ACHN (cell line): ENCODE results near the gene CUBN.

ENCODE experiments used
- DNase-seq: peaks from one replicate; pipeline ENCODE4 v3.0.0-alpha.2; 2015
- in situ Hi-C: cut with HindIII; loops from 2 replicates; pipeline ENCODE4 v1.10.0; 2017; ENCODE audit warnings: low sequenced_read_pairs, low pct_ligation_motif_present, low pct_unique_long_range_greater_than_20kb

Gene CUBN

DNA sequence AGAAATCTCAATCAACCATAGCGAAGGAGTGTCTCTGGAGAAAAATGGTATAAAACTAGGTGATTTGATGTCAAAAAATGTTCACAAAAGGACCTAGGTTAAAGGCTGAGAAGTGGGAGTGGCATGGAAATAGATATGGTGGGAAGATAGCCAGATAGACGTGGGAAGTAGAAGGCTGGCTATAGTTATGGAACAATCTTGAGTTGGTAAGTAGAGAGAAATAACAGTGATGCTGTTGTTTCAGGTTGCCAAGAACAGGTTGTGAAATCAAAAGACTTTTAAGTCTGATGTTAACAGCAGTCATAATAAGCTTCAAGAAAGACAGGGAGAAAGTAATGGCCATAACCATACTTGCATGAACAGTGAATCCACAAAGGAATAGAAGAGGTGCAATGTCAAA is 206.3 kb downstream of the CUBN start:
- in situ Hi-C loops: no loop called here
- no peak for DNase-seq

DNA sequence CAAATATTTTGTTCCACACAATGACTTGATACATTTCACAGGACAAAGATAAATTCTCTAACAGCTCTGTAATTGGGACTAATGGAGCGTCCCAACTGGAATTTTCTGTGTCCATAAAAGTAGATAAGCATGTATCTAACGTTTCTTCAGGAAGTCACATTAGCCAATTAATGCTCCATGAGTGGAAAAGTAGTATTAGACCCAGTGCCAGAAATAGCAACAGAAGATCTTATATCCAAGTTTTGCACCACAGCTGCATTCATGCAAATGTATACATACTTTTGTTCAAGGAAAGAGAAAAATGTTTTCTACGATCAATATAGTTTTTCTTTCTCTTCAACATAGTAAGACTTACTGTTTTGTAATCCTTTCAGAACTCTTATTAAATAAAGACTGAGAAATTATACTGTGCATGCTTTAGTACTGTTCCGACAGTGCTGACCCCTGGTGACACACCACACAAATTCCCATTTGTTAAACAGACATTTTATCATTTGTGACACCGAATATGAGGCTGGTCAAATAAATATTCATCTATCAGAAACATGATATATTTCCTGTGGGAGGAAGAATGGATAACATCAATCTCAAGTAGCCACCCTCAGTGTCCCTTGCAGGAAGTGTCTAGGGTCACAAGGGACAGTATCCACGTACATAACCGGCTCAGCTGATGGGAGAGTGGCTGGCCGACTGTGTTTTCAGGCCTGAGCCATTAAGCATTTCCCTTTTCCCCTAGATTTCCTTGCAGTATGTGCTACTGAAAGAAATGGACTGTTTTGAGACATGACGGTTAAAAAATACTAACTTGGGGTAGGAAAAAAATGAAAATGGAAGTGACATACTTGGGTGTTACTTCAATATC is 210.3 kb downstream of the CUBN start:
- DNase-seq: no peak
- in situ Hi-C loops: no loop called here

DNA sequence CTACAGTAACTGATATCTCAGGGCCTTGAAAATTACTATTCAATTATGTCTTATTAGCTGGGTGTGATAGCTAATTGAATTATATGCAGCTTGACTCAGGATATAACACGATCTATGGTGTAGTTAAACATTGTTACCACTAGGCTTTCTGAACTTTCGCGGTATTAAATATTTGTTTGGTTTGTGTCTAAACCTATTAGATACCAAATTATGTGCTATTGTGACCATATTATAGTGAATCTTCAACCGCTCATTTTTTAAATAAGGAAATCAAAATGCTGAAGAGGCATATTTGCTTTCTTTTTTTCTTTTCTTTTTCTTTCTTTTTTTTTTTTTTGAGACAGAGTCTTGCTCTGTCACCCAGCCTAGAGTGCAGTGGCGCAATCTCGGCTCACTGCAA is 213.1 kb downstream of the CUBN start:
- DNase-seq: no peak
- in situ Hi-C loops: no loop called here

DNA sequence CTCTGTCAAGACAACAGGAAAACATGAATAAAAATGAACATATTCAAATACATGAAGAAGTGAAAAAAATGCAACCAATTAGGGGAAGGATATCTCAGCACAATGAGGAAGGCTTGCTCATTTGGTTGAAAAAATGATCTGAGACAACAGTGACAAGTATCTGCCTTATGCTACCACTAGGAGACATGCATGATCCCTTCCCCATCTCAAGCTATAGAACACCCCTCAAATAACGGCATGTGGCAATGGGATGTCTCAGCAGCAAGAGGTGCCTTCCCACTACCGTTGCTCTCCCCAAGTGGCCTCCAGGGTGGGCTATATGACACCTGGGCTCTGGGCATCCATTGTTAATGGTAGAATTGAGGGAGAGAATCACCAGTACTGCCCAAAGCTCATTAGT is 214.3 kb downstream of the CUBN start:
- in situ Hi-C loops: no loop called here
- DNase-seq: no peak

DNA sequence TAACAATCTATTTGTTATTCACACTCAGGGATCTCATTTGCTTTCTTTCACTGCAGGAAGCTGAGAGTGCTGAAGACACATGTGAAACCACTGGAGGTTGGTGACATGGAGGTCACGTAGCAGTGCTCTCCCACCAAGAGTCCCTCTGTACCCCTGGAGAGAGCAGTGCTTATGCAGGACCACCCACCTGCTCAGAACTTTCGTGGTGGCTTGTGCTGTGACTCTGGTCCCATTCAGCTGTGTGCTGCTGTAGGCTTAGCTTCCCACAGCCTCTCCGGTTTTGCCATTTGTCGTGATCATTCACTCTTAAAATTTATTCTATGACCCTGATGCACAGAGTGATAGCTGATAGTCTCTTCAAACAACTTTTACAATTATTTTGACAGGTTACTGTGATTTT is 216.3 kb downstream of the CUBN start:
- DNase-seq: no peak

DNA sequence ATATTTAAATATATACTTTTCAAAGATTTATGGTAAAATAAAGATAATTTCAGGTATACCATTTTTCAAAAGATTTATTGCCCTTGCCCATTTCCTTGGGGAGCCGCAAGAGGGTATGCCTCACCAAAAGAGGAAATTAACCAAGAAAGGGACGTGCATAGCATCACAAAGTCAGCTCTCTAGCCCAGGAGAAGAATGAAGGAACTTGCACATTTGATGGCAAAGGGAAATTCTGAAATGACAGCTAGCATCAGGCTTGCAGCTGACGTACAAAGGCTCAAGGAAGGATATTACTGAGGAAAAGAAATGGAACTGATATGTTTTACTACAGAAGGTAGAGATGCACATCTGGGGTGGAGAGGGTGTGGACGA is 218.8 kb downstream of the CUBN start:
- in situ Hi-C loops: no loop called here
- DNase-seq: no peak

More for the DNA sequence above, 216.3 kb downstream of the CUBN start:
- in situ Hi-C loops: no loop called here

DNA sequence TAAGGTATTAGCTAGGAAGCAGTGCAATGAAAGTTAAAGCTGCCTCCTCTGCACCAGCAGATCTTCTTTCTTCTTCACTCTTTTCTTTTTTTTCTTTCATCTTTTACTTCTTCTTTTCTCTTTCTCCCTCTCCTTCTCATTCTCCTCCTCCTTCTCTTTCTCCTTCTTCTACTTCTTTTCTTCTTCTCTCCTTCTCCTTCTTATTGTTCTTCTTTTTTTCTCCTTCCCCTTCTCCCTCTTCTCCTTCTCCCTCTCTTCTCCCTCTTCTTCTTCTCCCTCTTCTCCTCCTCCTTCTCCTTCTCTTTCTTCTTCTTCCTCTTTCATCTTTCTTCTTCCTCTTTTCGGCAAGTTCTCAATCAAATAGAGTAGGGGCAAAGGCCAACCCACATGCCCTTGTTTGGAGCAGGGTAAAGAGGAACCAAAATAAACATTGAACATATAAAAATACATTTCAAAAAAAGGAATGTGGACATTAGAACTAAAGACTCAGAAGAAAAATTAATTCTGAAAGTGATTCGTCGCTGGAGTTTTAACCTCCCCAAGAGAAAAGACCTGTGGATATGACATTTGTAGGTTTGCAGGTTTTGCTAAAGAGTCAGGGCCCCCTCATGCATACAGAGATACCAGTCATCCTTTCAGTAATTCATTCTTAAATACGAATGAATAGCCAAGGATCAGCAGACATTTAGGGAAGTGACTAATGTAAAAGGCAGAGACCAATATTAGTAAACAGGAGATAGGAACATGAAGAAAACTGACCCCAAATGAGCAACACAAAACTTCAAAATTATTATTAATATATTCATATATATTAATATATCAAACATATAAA is 219.4 kb downstream of the CUBN start:
- in situ Hi-C loops: no loop called here
- DNase-seq: no peak

DNA sequence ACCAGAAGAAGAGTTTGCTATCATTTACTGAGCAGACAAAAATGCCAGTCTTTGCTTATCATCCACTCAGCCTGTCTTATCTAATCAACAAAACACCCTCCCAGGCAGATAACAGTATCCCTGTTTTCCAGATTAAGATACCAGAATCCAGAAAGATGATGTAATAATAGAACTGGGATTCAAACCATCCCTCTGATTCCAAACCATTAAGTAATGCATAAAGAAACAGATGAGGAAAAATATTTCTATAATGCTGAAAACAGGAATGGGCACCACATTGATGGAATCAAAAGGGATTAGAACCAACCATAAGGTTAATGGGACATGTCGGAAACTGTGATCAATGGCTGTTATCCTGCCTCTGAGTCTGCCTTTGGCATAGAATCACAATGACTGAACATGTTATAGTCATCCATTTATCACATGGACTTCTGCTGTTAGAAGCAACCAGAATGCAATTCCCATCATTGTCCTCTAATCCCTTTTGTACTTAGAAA is 220.3 kb downstream of the CUBN start:
- DNase-seq: no peak
- in situ Hi-C loops: no loop called here

DNA sequence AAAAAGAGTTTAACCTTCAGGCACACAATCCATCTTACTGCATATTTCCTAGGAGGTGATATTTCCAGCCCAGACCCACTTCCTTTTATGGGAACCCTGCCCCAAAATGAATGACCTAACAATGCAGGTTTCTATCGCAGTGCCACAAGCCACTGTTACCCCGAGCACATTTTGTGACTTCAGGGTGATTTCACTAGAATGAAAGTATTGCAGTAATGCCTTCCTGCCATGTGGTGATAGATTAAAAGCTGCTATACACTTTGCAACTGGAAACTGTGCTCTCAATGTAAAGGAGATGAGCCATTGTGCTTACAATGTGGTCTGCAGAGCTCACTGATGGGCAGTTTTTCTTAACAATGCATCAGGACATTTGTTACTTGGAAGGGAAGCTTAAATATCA is 221.9 kb downstream of the CUBN start:
- in situ Hi-C loops: no loop called here
- no peak for DNase-seq

DNA sequence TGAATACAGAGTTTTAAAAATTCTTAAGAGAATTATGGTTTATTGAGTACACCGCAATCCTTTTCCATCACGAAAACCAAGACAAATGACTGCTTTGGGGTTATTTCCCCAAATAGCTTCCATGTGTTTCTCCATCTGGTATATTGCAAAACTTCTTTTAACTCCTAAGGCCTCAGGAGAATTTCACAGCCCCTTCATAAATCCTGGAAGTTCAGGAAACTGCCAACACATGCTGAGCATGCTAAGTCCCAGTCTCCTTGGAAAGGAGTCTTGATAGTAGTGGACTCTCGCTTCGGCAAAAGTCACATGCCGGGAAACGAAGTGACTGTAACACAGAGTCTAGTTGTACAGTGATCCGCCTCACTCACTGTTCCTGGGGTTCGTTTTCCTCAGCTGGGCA is 224.3 kb downstream of the CUBN start:
- no peak for DNase-seq
- in situ Hi-C loops: no loop called here

DNA sequence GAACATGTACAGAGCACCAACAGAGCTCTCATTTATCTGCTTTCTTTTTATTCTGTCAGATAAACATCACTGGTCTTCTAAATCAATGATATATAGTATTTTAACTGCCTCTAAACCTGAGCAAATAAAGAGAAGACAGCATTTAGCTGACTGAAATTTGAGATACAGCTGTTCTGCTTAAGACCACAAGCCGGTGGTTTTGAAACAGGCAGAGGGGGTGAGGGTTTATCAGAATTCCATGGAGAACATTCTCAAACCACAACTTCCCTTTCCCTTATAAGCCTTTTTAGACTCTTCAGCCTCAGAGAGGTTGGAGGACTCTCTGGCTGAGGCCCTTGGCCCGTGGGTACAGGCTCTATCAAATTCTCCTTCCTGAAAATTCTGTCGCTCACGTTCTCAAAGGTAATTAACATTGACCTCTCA is 225.0 kb downstream of the CUBN start:
- DNase-seq: no peak
- in situ Hi-C loops: no loop called here

DNA sequence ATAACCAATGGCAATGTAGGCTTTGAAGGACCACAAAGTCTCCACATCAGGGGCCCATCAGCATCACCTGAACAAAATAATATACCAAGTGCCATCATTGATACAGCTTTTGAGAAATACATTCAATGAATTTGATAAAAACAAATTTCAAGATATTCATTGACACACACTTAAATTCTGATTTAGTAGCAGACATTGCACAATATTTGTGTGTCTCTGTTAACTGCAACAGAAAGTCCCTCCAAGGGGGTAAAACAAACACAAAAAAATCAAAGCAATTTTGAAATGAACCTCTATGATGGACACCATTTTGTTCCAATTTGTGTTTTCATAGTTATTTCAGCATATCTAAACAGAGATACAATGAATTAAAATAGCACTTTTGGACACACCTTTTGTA is 225.6 kb downstream of the CUBN start:
- no peak for DNase-seq
- in situ Hi-C loops: no loop called here

DNA sequence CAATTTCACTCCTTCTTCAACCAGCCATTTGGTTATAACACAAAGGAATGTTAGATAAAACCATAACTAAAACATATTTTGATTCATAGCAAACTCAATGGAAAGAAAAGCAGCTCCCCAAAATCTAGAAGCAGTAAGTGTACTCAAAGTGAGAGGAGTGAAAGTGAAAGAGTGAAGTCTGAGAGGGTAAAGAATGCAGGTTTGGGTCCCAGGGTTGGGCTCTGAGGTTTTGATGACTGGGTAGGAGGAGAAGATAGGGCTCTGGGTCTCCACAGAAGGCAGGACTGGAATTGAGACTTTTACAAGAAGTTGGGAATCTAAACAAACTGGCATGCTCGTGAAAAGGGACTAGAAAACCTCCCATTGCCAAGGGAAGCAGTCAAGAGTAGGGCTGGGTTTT is 227.0 kb downstream of the CUBN start:
- in situ Hi-C loops: no loop called here
- peak; percentile 2 for DNase-seq

DNA sequence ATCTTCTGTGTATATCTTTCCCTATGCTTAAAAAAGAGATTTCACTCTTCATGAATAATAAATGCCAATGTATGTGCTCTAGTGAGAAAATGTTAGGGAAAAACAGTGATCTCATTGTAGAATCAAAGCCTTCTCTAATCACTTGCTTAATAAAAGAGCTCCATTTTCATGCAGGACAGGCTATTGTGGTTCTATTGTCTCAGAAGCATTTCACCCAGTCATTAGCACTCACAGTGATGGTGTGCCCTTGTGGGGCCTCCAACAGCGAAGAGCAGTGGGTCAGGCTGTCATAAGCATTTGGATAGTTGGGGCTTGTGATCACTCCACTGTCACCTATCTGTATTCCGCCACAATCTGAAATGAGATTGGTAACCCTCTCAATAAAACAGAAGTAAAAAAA is 228.5 kb downstream of the CUBN start:
- no peak for DNase-seq
- in situ Hi-C loops: no loop called here

DNA sequence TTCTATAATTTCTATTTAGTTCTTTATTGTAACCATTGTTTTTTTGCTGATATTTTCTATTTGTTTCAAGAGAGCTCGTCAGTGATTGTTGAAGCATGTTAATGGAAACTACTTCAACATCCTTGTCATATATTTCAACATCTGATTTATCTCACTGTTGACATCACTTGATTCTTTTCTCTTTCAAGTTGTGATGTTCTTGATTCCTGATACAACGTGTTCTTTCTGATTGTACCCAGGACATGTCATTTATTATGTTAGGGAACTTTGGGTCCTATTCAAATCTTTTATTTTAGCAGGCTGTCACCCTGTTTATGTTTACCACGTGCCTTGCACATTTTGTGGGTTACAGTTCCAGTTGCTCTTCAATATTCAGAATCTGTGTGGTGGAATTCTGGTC is 232.6 kb downstream of the CUBN start:
- in situ Hi-C loops: no loop called here
- no peak for DNase-seq

DNA sequence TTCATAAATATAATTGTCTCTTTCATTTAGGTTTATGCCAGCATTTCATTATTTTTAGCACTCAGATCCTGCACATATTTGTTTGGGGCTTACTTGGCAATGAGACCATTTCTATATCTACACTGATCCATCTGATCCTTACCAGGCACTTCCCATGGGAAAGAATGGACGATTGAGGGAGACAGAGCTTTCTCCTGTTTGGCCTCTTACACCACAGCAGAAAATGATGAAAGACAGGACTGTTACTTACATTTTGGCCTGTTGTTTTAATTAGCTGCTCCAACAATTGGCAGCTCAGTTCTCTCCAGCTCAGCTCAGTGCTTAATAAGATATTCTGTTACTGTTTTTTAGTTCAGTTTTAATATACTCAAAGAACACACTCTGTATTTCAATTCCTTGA is 234.8 kb downstream of the CUBN start:
- DNase-seq: no peak
- in situ Hi-C loops: no loop called here

DNA sequence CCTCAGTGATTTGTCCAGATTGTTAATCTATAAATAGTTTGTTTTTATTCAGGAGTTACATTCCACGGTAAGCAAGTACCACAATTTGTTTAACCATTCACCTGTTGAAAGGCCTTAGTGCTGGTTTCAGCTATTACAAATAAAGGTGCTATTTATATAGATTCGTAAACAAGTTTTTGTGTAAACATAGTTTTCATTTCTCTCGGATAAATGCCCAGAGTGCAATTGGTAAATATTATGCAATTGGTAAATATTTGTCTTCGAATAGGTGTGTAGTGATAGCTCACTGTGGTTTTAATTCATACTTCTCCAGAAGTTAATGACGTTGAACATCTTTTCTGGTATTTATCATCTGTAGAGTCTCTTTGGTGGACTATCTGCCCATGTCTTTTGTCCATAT is 235.9 kb downstream of the CUBN start:
- DNase-seq: no peak
- in situ Hi-C loops: no loop called here

DNA sequence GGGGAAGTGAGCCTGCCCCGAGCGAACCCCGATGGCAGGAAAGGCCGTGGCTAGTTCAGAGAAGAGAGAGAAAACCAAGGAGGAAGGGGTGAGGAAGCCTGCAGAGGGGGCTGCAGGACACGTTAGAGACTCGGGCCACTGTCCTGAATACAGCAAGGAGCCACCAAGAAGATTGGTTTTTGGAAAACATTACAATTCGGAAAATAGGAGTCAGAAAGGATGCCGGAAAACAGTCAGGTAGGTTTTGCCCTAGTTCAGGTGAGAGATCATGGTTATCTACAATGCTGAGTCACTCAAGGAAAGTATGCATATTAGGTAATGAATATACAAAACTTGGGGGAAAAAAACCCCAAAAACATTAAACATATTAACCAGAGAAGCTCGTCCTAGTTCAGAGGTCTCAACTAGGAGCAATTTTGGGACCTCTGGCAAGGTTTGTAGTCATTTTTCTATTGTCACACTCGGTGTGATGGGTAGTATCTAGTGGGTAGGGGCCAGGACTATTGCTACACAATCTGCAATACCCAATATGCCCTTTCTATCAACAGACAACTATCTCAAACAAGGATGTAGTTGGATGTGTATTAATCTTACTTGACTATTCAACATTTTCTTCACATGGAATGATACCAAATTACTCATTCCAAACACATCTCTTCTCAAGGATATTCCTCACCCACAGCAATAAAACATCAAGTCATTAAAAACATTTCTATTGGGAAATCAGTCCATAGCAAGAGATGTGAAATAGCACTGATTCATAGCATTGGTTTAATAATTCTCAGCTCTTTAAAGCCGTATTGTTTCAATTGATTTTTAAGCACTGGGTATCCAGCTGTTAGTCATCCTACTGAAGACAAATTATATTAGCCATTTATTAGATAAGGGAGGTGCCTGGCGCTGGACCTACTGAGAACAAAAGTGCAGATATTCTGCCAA is 238.0 kb downstream of the CUBN start:
- peak; percentile 88 for DNase-seq
- in situ Hi-C loops: no loop called here

DNA sequence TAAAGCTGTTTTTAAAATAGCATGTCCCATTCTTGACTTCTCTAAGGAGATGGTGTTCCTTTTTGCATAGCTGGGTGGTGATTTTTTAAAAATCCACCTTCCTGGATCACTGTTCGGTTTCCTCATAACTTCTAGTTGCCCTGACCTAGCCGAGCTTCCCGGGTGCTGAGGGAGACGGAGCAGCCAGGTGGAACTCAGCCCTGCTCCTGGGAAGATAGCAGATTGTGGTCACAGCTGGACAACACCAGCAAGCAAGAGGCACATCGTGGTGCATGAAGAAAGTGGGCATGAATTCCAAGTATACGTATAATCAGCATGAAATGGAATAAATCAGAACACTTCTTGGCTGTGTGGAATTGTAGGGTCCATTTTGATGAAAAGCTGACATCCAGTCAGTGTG is 238.9 kb downstream of the CUBN start:
- no peak for DNase-seq
- in situ Hi-C loops: no loop called here
